Prostate gland (tissue), 2 donors: ENCODE measurements around the gene CLIP4. TPM values are rescaled to one million over a fixed set of nuclear protein-coding genes. Genes with fewer than 3 reads are reported as not detected.

Source experiments
- DNase-seq: peaks from one replicate; pipeline ENCODE4 v3.0.0-alpha.2; 2019; ENCODE audit warnings: low spot score
- H3K27ac ChIP-seq, 2 donors: fragments of 200-600 bp; sonication (generic); 2 replicates each; pipeline ENCODE4 v1.5.1; 2017 to 2019
- H3K27me3 ChIP-seq: fragments of 200-600 bp; sonication (generic); replicated peaks from 2 replicates; pipeline ENCODE4 v1.5.1; 2019; ENCODE audit not compliant: insufficient read depth
- H3K36me3 ChIP-seq, 2 donors: fragments of 200-600 bp; sonication (generic); 1 replicate in 1 of 2; 2 replicates in 1 of 2; pipeline versions ENCODE4 v1.5.1 to v1.8.1; 2017 to 2019
- H3K4me1 ChIP-seq: fragments of 200-600 bp; sonication (generic); replicated peaks from 2 replicates; pipeline ENCODE4 v1.5.1; 2019
- H3K4me3 ChIP-seq, 2 donors: fragments of 200-600 bp; sonication (generic); 2 replicates each; pipeline ENCODE4 v1.5.1; 2017 to 2019
- H3K9me3 ChIP-seq: fragments of 200-600 bp; sonication (generic); 2 replicates; pipeline ENCODE4 v1.5.1; 2017
- POLR2A ChIP-seq: fragments of 450-650 bp; IDR thresholded peaks from one replicate; pipeline ENCODE4 v1.6.1; 2016; ENCODE audit warnings: antibody characterized with exemption, mild to moderate bottlenecking
- POLR2AphosphoS5 ChIP-seq: sonication (generic); formaldehyde crosslinking; IDR thresholded peaks from one replicate; pipeline ENCODE4 v1.6.1; 2017; ENCODE audit warnings: antibody characterized with exemption
- WGBS: methylation state at CpG from one replicate; pipeline ENCODE4 v1.1.5; 2018; 5-methylcytosine and 5-hydroxymethylcytosine counted together
- intact Hi-C: fragments of 100-400 bp; cut with DNase I; formaldehyde crosslinking; loops from one replicate; pipeline ENCODE4 v1.14.2; 2022
- total RNA-seq, 2 donors: library from RNA; depleted of rRNA; stranded (reverse); fragments of >200 nt; gene quantifications; one replicate each; pipeline ENCODE4 v1.1.0, GENCODE V29; 2016
- TF ChIP-seq, protein P1 (sequence below), 4 experiments: fragments of 200-600 bp in 2 of 4; fragments of 450-650 bp in 2 of 4; sonication (generic) in 2 of 4; IDR thresholded peaks; 1 replicate in 3 of 4; 2 replicates in 1 of 4; pipeline ENCODE4 v1.5.1; 2016 to 2019; ENCODE audit warnings: antibody characterized with exemption in 4 of 4, mild to moderate bottlenecking in 2 of 4, moderate library complexity in 2 of 4

CLIP4 gene
- total RNA-seq, 2 donors from 2014 or later: 26.1 to 30.3 TPM

DNA sequence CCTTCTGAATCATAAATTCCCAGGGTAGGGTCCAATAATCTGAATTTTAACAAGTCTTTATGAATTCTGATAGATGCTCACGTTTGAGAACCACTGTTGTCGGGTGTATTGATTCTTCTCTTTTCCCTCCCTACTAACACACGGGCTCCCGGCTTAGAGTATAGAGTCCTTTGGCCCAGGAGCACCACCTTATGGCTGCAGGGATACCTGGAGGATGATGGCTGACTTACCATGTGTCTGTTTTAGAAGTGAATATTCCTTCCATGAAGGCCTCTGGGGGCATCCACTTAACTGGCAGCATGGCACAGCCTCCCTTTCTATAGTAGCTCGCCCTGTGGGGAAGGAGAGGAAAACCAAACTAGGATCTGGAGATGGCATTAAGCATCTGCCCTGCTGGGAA, 91.7 kb downstream of the CLIP4 start:
- Histone ChIP-seq H3K4me3 (no peak overlapping the region), H3K4me1 (no peaks in the 10 kb centered on the region), H3K9me3 (no peaks in the 10 kb centered on the region), H3K27me3 (no peaks in the 10 kb centered on the region), H3K36me3 (no peaks in the 10 kb centered on the region), H3K27ac (no peak overlapping the region)
- WGBS: 87% methylated on average over 5 of the region's 5 CpGs
- DNase-seq: no peak
- TF ChIP-seq POLR2AphosphoS5: no peak
- TF ChIP-seq, protein P1, sequence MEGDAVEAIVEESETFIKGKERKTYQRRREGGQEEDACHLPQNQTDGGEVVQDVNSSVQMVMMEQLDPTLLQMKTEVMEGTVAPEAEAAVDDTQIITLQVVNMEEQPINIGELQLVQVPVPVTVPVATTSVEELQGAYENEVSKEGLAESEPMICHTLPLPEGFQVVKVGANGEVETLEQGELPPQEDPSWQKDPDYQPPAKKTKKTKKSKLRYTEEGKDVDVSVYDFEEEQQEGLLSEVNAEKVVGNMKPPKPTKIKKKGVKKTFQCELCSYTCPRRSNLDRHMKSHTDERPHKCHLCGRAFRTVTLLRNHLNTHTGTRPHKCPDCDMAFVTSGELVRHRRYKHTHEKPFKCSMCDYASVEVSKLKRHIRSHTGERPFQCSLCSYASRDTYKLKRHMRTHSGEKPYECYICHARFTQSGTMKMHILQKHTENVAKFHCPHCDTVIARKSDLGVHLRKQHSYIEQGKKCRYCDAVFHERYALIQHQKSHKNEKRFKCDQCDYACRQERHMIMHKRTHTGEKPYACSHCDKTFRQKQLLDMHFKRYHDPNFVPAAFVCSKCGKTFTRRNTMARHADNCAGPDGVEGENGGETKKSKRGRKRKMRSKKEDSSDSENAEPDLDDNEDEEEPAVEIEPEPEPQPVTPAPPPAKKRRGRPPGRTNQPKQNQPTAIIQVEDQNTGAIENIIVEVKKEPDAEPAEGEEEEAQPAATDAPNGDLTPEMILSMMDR (IDR thresholded peaks at IDR 0.05): no peak
- no peak for TF ChIP-seq POLR2A
- intact Hi-C loops: no loop called here

DNA sequence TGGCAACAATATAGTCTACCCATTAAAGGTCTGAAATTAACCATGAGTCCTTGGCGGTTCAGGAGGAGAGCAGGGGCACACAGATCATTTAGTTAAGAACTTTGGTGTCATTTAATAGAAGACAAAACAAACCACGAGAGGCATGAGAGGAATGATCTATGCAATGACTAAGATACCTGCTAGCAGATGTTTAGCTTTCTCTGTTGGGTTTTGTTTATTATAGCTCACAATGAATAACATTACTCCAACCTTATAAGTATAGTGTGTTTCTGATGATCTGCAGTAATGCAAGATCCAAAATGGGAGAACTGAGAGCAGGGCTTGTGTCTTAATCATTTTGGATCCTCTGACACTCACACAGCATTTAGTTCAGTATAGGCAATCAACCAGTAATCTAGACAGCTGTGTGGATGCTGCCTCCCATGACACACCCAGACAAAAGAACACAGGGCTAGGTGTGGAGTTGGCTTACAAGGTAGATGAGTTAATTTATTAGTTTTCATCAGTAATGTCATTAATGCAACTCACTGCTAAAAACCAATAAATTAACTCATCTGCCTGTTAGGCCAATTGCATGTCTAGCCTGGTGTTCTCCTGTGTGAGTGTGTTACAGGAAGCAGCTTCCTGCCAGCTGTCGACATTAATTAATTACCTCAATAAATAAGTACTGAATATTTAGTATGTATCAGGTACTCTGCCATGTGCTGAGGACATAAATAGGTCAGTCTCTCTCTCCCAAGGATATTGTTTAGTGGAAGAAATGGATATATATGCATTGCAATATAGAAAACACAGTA, 92.3 kb downstream of the CLIP4 start:
- Histone ChIP-seq H3K4me3 (no peak overlapping the region), H3K4me1 (no peaks in the 10 kb centered on the region), H3K27me3 (no peaks in the 10 kb centered on the region), H3K9me3 (no peaks in the 10 kb centered on the region), H3K36me3 (no peaks in the 10 kb centered on the region), H3K27ac (no peak overlapping the region)
- no peak for TF ChIP-seq POLR2A
- TF ChIP-seq, protein P1 (IDR thresholded peaks at IDR 0.05): no peak
- TF ChIP-seq POLR2AphosphoS5: no peak
- no peak for DNase-seq
- 66% methylated on average over 3 of the region's 3 CpGs for WGBS
- intact Hi-C loops: no loop called here

DNA sequence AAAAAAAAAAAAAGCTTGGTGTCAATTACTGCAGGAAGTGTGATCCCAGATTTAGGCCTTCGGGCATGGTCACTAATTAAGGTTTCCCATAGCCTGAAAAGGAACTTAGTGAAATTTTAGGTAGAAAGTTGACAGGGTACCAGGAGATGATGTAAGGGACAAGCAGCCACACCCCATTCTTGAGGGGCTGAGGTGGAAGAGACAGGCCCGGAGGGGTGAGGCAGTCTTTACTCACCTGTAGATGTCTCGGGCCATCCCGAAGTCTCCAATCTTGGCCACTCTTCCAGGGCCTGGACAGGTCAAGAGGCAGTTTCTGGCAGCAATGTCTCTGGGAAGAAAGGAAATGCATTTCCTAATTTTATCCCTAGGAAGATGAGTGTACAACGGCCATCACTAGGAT, 94.3 kb downstream of the CLIP4 start:
- Histone ChIP-seq H3K36me3 (no peaks in the 10 kb centered on the region), H3K4me3 (no peak overlapping the region), H3K27ac (no peak overlapping the region), H3K4me1 (no peaks in the 10 kb centered on the region), H3K27me3 (no peaks in the 10 kb centered on the region), H3K9me3 (no peaks in the 10 kb centered on the region)
- DNase-seq: no peak
- WGBS: 91% methylated on average over 5 of the region's 5 CpGs
- intact Hi-C loops: no loop called here
- TF ChIP-seq POLR2A: no peak
- TF ChIP-seq POLR2AphosphoS5: no peak
- TF ChIP-seq, protein P1 (IDR thresholded peaks at IDR 0.05): no peak

DNA sequence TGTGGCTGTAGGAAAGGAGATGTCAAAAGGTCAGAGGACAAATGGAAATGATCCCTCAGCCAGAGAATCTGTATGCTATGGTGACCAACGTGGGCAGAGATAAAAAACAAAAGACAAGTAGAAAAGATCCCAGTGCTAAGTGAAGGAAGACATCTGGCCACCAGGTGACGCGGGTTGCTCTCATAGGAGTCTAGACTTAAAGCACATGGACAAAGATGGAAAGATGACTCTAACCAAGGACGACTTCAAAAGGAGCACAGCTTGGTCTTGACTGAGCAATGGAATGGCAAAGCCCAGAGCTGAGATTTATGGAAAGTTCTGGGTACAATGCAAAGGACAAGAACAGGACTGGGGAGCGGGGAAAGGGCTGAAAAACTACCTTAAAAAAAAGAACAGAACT, 96.8 kb downstream of the CLIP4 start:
- H3K4me1 ChIP-seq: no peaks in the 10 kb centered on the region
- no peak for DNase-seq
- TF ChIP-seq, protein P1 (IDR thresholded peaks at IDR 0.05): peak in 1 of 4 experiments; percentile 18
- no peak for TF ChIP-seq POLR2AphosphoS5
- WGBS: 69% methylated on average over 5 of the region's 5 CpGs
- H3K4me3 ChIP-seq: no peak overlapping the region
- no peaks in the 10 kb centered on the region for H3K27me3 ChIP-seq
- no peaks in the 10 kb centered on the region for H3K36me3 ChIP-seq
- H3K9me3 ChIP-seq: no peaks in the 10 kb centered on the region
- intact Hi-C loops: loop anchor here (10.0 kb wide), 1 partner anchor 633 kb away; no protein-coding TSS in a partner anchor
- no peak overlapping the region for H3K27ac ChIP-seq

DNA sequence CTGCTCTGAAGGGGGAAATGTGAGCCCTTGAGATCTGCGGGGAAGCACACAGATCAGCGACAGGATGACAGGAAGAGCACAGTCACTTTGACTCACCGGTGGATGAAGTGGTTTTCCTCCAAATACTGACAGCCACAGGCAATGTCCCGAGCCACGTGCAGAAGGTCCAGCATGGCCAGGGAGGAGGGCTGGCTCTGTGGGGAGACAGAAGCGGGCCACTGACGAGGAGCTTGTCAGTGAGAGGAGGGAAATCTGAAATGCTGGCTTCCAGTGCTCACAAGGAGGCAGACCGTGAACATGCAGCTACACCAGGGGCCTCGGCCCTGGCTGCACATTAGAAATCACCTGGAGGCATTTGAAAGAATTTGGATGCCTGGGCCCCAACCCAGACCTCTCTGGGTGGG, 98.7 kb downstream of the CLIP4 start:
- WGBS: 19% methylated on average over 9 of the region's 9 CpGs
- H3K9me3 ChIP-seq: no peaks in the 10 kb centered on the region
- intact Hi-C loops: loop anchor here (10.0 kb wide), 1 partner anchor 631 kb away; no protein-coding TSS in a partner anchor
- no peak for DNase-seq
- H3K27ac ChIP-seq: no peak overlapping the region
- H3K4me1 ChIP-seq: no peaks in the 10 kb centered on the region
- H3K4me3 ChIP-seq: no peak overlapping the region
- H3K36me3 ChIP-seq: no peaks in the 10 kb centered on the region
- no peak for TF ChIP-seq POLR2AphosphoS5
- TF ChIP-seq, protein P1 (IDR thresholded peaks at IDR 0.05): no peak
- no peak for TF ChIP-seq POLR2A
- H3K27me3 ChIP-seq: no peaks in the 10 kb centered on the region
